Measurements from ENCODE around the gene LAD1. TPM values are rescaled to one million over a fixed set of nuclear protein-coding genes. Genes with fewer than 3 reads are reported as not detected.

The LAD1 gene
- total RNA-seq, 1 experiment from 2014 or later = 0.10 TPM

- H3K36me3 ChIP-seq (ENCODE audit: control insufficient read depth, insufficient read depth, low read length) = no peaks in the 10 kb centered on the region
- intact Hi-C loops (cut with micrococcal nuclease; ENCODE audit: unreplicated experiment) (no loop called here), in situ Hi-C loops (cut with HindIII; ENCODE audit: low pct_unique_long_range_greater_than_20kb, low sequenced_read_pairs) (no loop called here)
- H3K27ac ChIP-seq (ENCODE audit: low read length) = no peak overlapping the region
- H3K9me3 ChIP-seq (ENCODE audit: control insufficient read depth, insufficient read depth, low read depth, low read length) = no peaks in the 10 kb centered on the region
- H3K4me1 ChIP-seq (ENCODE audit: control insufficient read depth, insufficient read depth, low read length) = no peaks in the 10 kb centered on the region
- no TSS peak for BruUV-seq (replicated peaks)
- DNase-seq (ENCODE audit: low read depth, low spot score) (no peak), ATAC-seq (no peak)
- ChIA-PET POLR2A (no interaction called here), CTCF (no interaction called here)
- no peak overlapping the region for H3K4me3 ChIP-seq (ENCODE audit: low read depth in 2 of 2, low read length in 2 of 2)
- TF ChIP-seq SIN3A (IDR thresholded peaks at IDR 0.05; ENCODE audit: borderline replicate concordance, insufficient read depth, low read depth, low read length) = no peak
- no peak for TF ChIP-seq TCF7L2 (IDR thresholded peaks at IDR 0.05; ENCODE audit: low read depth, low read length)
- TF ChIP-seq REST (IDR thresholded peaks at IDR 0.05; ENCODE audit: insufficient read depth in 1 of 2, low read depth in 2 of 2, low read length in 1 of 2) = no peak
- TF ChIP-seq CTCF (IDR thresholded peaks at IDR 0.05) = no peak
- no peak for TF ChIP-seq POLR2AphosphoS5 (IDR thresholded peaks at IDR 0.05; ENCODE audit: low read depth, low read length)
- peaks cover 21% of the 10 kb centered on the region for H3K27me3 ChIP-seq (ENCODE audit: control insufficient read depth, insufficient read depth, low read length)
These were observed 27.8 kb downstream of the LAD1 start for GRCh38 chr1:201371276-201371675.

GRCh38 chr1:201370500-201370899, 28.6 kb downstream of the LAD1 start:
- H3K9me3 ChIP-seq (ENCODE audit: control insufficient read depth, insufficient read depth, low read depth, low read length) = no peaks in the 10 kb centered on the region
- BruUV-seq (replicated peaks) = no TSS peak
- peaks cover 18% of the 10 kb centered on the region for H3K27me3 ChIP-seq (ENCODE audit: control insufficient read depth, insufficient read depth, low read length)
- H3K36me3 ChIP-seq (ENCODE audit: control insufficient read depth, insufficient read depth, low read length) = no peaks in the 10 kb centered on the region
- H3K27ac ChIP-seq (ENCODE audit: low read length) = no peak overlapping the region
- H3K4me3 ChIP-seq (ENCODE audit: low read depth in 2 of 2, low read length in 2 of 2) = no peak overlapping the region
- ChIA-PET CTCF (no interaction called here), POLR2A (no interaction called here)
- ATAC-seq (no peak), DNase-seq (ENCODE audit: low read depth, low spot score) (no peak)
- in situ Hi-C loops (cut with HindIII; ENCODE audit: low pct_unique_long_range_greater_than_20kb, low sequenced_read_pairs) (no loop called here), intact Hi-C loops (cut with micrococcal nuclease; ENCODE audit: unreplicated experiment) (no loop called here)
- TF ChIP-seq CTCF (IDR thresholded peaks at IDR 0.05) = no peak
- TF ChIP-seq SIN3A (IDR thresholded peaks at IDR 0.05; ENCODE audit: borderline replicate concordance, insufficient read depth, low read depth, low read length) = no peak
- no peak for TF ChIP-seq REST (IDR thresholded peaks at IDR 0.05; ENCODE audit: insufficient read depth in 1 of 2, low read depth in 2 of 2, low read length in 1 of 2)
- TF ChIP-seq TCF7L2 (IDR thresholded peaks at IDR 0.05; ENCODE audit: low read depth, low read length) = no peak
- TF ChIP-seq POLR2AphosphoS5 (IDR thresholded peaks at IDR 0.05; ENCODE audit: low read depth, low read length) = no peak
- H3K4me1 ChIP-seq (ENCODE audit: control insufficient read depth, insufficient read depth, low read length) = no peaks in the 10 kb centered on the region
